ENCODE data around the gene POTEH.
"Not testable (repeated sequence)": the region's sequence is repeated elsewhere in the genome, so short reads cannot be mapped to it uniquely, and the experiment has no call there.

Gene POTEH

DNA sequence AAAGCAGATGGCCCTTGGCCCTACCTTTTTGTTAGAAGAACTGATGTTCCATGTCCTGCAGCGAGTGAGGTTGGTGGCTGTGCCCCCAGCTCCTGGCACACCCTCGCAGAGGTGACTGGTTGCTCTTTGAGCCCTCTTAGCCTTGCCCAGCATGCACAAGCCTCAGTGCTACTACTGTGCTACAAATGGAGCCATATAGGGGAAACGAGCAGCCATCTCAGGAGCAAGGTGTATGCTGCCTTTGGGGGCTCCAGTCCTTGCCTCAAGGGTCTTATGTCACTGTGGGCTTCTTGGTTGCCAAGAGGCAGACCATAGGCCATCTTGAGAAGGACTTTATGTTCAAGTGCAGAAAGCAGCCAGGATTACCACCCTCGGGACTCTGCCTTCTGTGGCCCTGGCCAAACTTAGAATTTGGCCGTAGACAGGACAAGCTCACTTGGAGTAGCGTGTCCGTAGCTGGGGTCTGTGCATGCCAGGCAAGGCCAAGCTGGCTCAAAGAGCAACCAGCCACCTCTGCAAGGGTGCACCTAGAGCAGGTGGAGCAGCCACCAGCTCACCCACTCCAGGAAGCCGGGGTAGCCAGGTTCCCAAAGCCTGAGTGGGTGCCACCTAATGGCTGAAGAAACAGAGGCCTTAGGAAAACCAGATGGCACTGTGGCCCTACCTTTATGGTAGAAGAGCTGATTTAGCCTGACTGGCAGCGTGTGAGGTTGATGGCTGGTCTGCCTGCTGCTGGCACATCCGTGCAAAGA, 48.5 kb downstream of the POTEH start:
- not testable (repeated sequence) for DNase-seq

DNA sequence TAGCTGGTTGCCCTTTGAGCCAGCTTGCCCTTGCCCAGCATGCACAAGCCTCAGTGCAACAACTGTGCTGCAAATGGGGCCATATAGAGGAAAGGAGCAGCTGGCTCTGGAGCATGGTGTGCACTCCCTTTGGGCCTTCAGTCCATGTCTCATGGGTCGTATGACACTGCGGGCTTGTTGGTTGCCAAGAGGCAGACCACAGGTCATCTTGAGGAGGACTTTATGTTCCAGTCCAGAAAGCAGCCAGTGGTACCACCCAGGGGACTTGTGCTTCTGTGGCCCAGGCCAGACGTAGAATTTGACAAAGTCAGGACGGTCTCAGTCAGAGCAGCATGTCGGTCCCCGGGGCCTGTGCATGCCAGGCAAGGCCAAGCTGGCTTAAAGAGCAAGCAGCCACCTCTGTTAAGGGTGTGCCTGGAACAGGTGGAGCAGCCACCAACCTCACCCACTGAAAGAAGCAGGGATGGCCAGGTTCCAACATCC, 49.1 kb downstream of the POTEH start:
- not testable (repeated sequence) for DNase-seq

DNA sequence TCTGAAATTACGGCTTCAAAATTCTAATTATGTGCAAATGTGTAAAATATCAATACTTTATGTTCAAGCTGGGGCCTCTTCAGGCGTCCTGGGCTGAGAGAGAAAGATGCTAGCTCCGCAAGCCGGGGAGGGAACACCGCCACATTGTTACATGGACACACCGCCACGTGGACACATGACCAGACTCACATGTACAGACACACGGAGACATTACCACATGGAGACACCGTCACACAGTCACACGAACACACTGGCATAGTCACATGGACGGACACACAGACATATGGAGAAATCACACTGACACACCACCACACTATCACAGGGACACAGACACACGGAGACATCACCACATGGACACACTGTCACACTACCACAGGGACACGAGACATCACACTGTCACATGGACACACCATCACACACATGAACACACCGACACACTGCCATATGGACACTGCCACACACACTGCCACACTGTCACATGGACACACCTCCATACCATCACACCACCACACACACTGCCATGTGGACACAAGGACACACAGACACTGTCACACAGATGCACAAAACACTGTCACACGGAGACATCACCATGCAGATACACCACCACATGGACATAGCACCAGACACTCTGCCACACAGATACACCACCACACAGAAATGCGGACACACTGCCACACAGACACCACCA, 58.0 kb downstream of the POTEH start:
- DNase-seq, result not testable (repeated sequence)

GRCh38 chr22:15749181-15749970, 59.5 kb downstream of the POTEH start:
- not testable (repeated sequence) for DNase-seq

- DNase-seq, result not testable (repeated sequence)
These were observed 69.7 kb downstream of the POTEH start for GRCh38 chr22:15759443-15760097.

GRCh38 chr22:15760388-15761150, 70.7 kb downstream of the POTEH start:
- DNase-seq, result not testable (repeated sequence)

DNA sequence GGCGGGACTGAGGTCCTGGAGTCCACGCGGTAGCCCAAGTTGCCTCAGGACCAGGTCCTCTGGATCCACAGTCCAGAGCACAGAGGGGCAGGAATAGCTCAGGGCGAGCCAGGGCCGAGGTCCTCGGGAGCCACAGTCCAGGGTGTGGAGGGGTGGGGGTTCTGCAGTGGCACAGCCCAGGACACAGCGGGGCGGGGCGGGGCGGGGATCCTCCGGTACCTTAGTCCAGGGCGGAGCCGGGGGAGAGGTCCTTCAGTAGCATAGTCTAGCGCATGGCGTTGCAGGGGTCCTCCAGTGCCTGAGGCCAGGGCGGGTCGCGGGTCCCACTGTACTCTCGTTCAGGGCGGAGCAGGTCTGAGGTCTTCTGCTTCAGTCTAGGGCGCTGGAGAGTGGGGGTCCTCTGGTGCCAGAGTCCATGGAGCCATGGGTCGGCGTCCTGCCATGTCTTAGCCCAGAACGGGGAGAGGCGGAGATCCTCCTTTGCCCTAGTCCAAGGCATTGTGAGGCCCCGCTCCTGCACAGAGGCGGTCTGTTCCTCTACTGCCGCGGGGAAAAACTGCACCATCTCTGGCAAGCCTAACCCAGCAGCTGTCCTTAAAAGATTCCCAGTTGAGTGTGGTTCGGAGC, 71.4 kb downstream of the POTEH start:
- not testable (repeated sequence) for DNase-seq

- not testable (repeated sequence) for DNase-seq
These were observed 73.7 kb downstream of the POTEH start for GRCh38 chr22:15763559-15763958.

Measured in stimulated activated CD4-positive, alpha-beta T cell treated with anti-CD3 and anti-CD28 coated beads, Interleukin-15, amount 100 ng/mL, for 24 hours (primary cell).